ENCODE results near the gene ASB7. TPM values are rescaled to one million over a fixed set of nuclear protein-coding genes. Genes with fewer than 3 reads are reported as not detected.

The ASB7 gene
- total RNA-seq, 1 donor from 2014 or later: 13.1 TPM

GRCh38 chr15:100591835-100592234, 10.6 kb upstream of the ASB7 start:
- TF ChIP-seq, protein P1, sequence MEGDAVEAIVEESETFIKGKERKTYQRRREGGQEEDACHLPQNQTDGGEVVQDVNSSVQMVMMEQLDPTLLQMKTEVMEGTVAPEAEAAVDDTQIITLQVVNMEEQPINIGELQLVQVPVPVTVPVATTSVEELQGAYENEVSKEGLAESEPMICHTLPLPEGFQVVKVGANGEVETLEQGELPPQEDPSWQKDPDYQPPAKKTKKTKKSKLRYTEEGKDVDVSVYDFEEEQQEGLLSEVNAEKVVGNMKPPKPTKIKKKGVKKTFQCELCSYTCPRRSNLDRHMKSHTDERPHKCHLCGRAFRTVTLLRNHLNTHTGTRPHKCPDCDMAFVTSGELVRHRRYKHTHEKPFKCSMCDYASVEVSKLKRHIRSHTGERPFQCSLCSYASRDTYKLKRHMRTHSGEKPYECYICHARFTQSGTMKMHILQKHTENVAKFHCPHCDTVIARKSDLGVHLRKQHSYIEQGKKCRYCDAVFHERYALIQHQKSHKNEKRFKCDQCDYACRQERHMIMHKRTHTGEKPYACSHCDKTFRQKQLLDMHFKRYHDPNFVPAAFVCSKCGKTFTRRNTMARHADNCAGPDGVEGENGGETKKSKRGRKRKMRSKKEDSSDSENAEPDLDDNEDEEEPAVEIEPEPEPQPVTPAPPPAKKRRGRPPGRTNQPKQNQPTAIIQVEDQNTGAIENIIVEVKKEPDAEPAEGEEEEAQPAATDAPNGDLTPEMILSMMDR (IDR thresholded peaks at IDR 0.05): no peak
- Mint-ChIP-seq H3K4me3 (ENCODE audit: unreplicated experiment) (no peak overlapping the region), H3K27me3 (ENCODE audit: unreplicated experiment) (no peaks in the 10 kb centered on the region), H3K27ac (ENCODE audit: unreplicated experiment) (no peak overlapping the region), H3K36me3 (ENCODE audit: unreplicated experiment) (peaks cover 3% of the 10 kb centered on the region), H3K9me3 (ENCODE audit: unreplicated experiment) (peaks cover 10% of the 10 kb centered on the region), H3K4me1 (ENCODE audit: unreplicated experiment) (peaks cover 4% of the 10 kb centered on the region)
- no peak for DNase-seq (ENCODE audit: extremely low spot score, unreplicated experiment)

DNA sequence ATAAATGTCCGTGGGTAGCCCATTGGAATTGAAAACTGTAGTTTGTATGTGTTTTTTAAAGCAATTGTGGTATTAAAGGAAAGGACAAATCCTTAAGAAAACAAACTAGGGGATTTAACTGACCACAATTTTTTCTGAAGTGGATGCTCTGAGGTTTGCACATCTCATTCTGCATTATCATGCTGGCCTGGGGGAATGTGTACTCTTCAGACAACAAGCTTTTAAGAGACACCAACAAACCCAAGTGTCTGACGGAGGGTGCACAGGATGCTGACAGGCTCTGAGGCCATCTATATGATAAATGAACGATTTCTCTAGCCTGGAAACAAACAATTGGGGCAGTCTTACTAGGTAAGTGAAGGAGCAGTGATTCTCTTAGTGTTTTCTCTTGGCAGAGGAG, 9.5 kb upstream of the ASB7 start:
- Mint-ChIP-seq H3K9me3 (ENCODE audit: unreplicated experiment) (peaks cover 4% of the 10 kb centered on the region), H3K36me3 (ENCODE audit: unreplicated experiment) (peaks cover 3% of the 10 kb centered on the region), H3K27me3 (ENCODE audit: unreplicated experiment) (no peaks in the 10 kb centered on the region), H3K4me1 (ENCODE audit: unreplicated experiment) (peaks cover 4% of the 10 kb centered on the region), H3K4me3 (ENCODE audit: unreplicated experiment) (no peak overlapping the region), H3K27ac (ENCODE audit: unreplicated experiment) (no peak overlapping the region)
- no peak for DNase-seq (ENCODE audit: extremely low spot score, unreplicated experiment)
- TF ChIP-seq, protein P1 (IDR thresholded peaks at IDR 0.05): no peak

- H3K4me1 Mint-ChIP-seq (ENCODE audit: unreplicated experiment): peaks cover 4% of the 10 kb centered on the region
- no peak overlapping the region for H3K27ac Mint-ChIP-seq (ENCODE audit: unreplicated experiment)
- peaks cover 3% of the 10 kb centered on the region for H3K36me3 Mint-ChIP-seq (ENCODE audit: unreplicated experiment)
Measured at GRCh38 chr15:100593431-100593830, 9.0 kb upstream of the ASB7 start.

GRCh38 chr15:100595964-100596363, 6.4 kb upstream of the ASB7 start:
- no peak for DNase-seq (ENCODE audit: extremely low spot score, unreplicated experiment)
- H3K9me3 Mint-ChIP-seq (ENCODE audit: unreplicated experiment): no peaks in the 10 kb centered on the region
- H3K27me3 Mint-ChIP-seq (ENCODE audit: unreplicated experiment): no peaks in the 10 kb centered on the region
- H3K4me1 Mint-ChIP-seq (ENCODE audit: unreplicated experiment): peaks cover 8% of the 10 kb centered on the region
- H3K36me3 Mint-ChIP-seq (ENCODE audit: unreplicated experiment): peaks cover 1% of the 10 kb centered on the region
- H3K27ac Mint-ChIP-seq (ENCODE audit: unreplicated experiment): no peak overlapping the region
- no peak overlapping the region for H3K4me3 Mint-ChIP-seq (ENCODE audit: unreplicated experiment)
- TF ChIP-seq, protein P1 (IDR thresholded peaks at IDR 0.05): no peak

More at GRCh38 chr15:100593431-100593830, 9.0 kb upstream of the ASB7 start:
- TF ChIP-seq, protein P1 (IDR thresholded peaks at IDR 0.05): no peak
- no peaks in the 10 kb centered on the region for H3K27me3 Mint-ChIP-seq (ENCODE audit: unreplicated experiment)
- no peak overlapping the region for H3K4me3 Mint-ChIP-seq (ENCODE audit: unreplicated experiment)
- DNase-seq (ENCODE audit: extremely low spot score, unreplicated experiment): no peak
- no peaks in the 10 kb centered on the region for H3K9me3 Mint-ChIP-seq (ENCODE audit: unreplicated experiment)

DNA sequence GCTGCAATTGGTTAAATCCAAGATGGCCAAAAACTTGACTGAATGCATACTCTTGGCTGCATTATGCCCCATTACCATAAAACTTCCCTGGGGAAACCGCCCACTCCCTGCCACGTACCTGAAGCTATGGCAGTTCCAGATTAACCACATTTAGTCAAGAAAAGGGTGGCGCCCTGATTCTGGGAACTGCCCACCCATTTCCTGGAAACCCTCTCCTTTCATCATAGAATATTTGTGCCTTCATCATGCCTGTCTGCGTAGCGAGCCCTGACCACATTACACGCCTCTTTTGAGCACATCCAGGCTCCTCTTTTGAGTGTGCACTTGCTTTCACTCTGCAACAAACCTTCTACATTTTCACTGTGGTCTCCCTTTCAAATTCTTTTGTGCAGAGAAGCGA, 5.6 kb upstream of the ASB7 start:
- H3K27me3 Mint-ChIP-seq (ENCODE audit: unreplicated experiment): no peaks in the 10 kb centered on the region
- H3K36me3 Mint-ChIP-seq (ENCODE audit: unreplicated experiment): peaks cover 1% of the 10 kb centered on the region
- TF ChIP-seq, protein P1 (IDR thresholded peaks at IDR 0.05): no peak
- H3K4me3 Mint-ChIP-seq (ENCODE audit: unreplicated experiment): no peak overlapping the region
- no peak for DNase-seq (ENCODE audit: extremely low spot score, unreplicated experiment)
- peaks cover 8% of the 10 kb centered on the region for H3K4me1 Mint-ChIP-seq (ENCODE audit: unreplicated experiment)
- H3K27ac Mint-ChIP-seq (ENCODE audit: unreplicated experiment): no peak overlapping the region
- no peaks in the 10 kb centered on the region for H3K9me3 Mint-ChIP-seq (ENCODE audit: unreplicated experiment)

Data from osteocyte (in vitro differentiated cells).